GM21717 (cell line): ENCODE data around the gene MT1H.
"Not testable (repeated sequence)": the region's sequence is repeated elsewhere in the genome, so short reads cannot be mapped to it uniquely, and the experiment has no call there.

ENCODE experiments used
- ATAC-seq: cut with Tn5 transposase; IDR thresholded peaks from one replicate; pipeline ENCODE4 v1.9.1; 2021; ENCODE audit warnings: mild to moderate bottlenecking, moderate library complexity; ENCODE audit not compliant: unreplicated experiment

MT1H gene

DNA sequence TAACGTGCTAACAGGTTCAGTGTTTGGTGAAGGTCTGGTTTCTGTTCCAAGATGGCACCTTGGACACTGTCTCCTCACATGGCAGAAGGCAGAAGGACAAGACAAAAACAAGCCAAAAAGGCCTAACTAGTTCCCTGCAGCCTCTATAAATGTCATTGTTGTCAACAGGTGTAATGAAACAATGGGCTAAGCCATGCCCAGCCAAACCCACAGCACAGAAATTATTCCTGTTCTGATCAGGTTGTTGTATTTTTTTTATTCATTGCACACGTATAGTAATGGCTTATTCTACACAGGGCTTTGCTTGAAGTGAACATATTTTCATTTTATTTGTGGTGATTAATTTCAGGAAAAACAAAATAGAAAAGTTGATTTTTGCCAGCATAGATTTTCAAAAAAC, 44.2 kb downstream of the MT1H start:
- ATAC-seq = no peak

GRCh38 chr16:56715126-56715525, 45.5 kb downstream of the MT1H start:
- ATAC-seq = no peak

DNA sequence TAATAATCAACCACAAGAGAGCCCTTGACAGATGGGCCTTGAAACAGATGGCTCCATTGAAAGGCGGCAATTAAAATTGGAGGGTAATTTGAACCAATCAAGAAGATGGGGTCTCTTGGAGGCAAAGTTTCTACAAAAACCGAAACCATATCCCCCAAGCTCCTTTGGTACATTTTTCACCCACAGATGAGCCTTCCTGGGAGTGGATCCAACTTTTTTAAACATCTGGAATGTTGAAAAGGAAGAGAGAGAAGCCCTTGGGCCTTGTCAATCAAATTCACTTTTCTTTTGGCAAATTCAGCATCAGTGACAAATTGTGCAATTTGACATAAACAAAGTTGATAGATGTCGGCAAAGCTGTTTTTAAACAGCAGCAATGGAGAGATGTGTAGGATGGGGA, 47.1 kb downstream of the MT1H start:
- ATAC-seq = no peak

DNA sequence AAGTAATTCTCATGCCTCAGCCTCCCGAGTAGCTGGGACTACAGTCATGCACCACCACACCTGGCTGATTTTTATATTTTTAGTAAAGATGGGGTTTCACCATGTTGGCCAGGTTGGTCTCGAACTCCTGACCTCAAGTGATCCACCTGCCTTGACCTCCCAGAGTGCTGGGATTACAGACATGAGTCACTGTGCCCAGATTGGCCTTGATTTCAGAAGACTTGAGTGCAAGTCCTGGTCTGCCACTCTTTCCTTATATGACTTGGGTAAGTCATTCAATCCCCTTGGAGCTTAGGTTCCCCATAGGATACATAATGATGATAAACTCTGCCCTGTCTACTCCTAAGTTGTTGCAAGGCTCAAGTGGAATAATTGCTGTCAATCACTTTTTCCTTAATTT, 47.9 kb downstream of the MT1H start:
- ATAC-seq = not testable (repeated sequence)
